ENCODE data around the gene BCO2. TPM values are rescaled to one million over a fixed set of nuclear protein-coding genes. Genes with fewer than 3 reads are reported as not detected.

BCO2 gene
- total RNA-seq, 1 experiment from 2014 or later, result 0.31 TPM

DNA sequence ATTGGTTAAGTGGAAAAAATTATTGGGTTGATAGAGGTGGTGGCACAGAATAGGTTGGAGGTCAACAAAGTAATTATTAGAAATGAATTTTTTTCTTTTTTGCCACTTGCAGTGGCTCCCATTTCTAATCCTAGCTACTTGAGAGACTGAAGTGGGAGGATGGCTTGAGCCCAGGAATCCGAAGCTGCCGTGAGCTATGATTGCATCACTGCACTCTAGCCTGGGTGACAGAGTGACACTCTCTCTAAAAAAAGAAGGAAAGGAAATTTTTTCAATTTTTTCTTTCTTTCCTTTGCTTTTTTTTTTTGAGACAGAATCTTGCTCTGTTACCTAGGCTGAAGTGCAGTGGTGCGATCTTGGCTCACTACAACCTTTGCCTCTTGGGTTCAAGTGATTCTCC lies 2.2 kb upstream of the BCO2 start:
- no peaks in the 10 kb centered on the region for H3K36me3 Mint-ChIP-seq (ENCODE audit: insufficient read depth in 1 of 3, low read depth in 3 of 3)
- Histone ChIP-seq H2BK20ac (ENCODE audit: low read depth, low read length, poor library complexity, severe bottlenecking) (no peak overlapping the region), H3K27ac (ENCODE audit: insufficient read length, low read depth, low read length) (no peak overlapping the region), H3K18ac (ENCODE audit: insufficient read length, low read depth, low read length) (no peak overlapping the region), H3K23ac (ENCODE audit: insufficient read length, low read depth, low read length) (no peak overlapping the region), H3K23me2 (ENCODE audit: insufficient read length, low read depth, low read length, poor library complexity, severe bottlenecking) (no peaks in the 10 kb centered on the region), H3K4ac (ENCODE audit: low read depth, low read length) (no peak overlapping the region), H2BK120ac (ENCODE audit: low read depth, low read length, poor library complexity, severe bottlenecking) (no peak overlapping the region), H3K56ac (ENCODE audit: insufficient read length, low read depth, low read length) (no peak overlapping the region), H2AFZ (ENCODE audit: low read length) (no peak overlapping the region), H2AK5ac (ENCODE audit: insufficient read length, low read length) (no peak overlapping the region), H2BK5ac (ENCODE audit: insufficient read length, low read length) (no peak overlapping the region), H2BK12ac (ENCODE audit: insufficient read length, low read depth, low read length) (no peak overlapping the region), H3K27me3 (ENCODE audit: insufficient read depth, low read length) (no peaks in the 10 kb centered on the region), H3K79me1 (ENCODE audit: insufficient read depth, low read depth, low read length, poor library complexity, severe bottlenecking) (no peaks in the 10 kb centered on the region), H3K4me2 (ENCODE audit: insufficient read depth, insufficient read length, low read length) (no peak overlapping the region), H4K5ac (ENCODE audit: insufficient read length, low read depth, low read length) (no peak overlapping the region), H3K79me2 (ENCODE audit: insufficient read depth, low read length) (no peaks in the 10 kb centered on the region), H3K14ac (ENCODE audit: insufficient read depth, low read length) (no peak overlapping the region), H4K20me1 (ENCODE audit: control insufficient read depth, insufficient read depth, insufficient read length) (no peaks in the 10 kb centered on the region), H3T11ph (ENCODE audit: low read length) (no peak overlapping the region), H3K9me3 (ENCODE audit: control insufficient read depth, low read depth, low read length) (no peaks in the 10 kb centered on the region), H3K9ac (ENCODE audit: extremely low read depth, insufficient read length, low read length) (no peak overlapping the region), H4K8ac (replicated peaks; ENCODE audit: insufficient read length, low read depth, low read length) (no peak overlapping the region), H4K91ac (ENCODE audit: insufficient read length, low read depth, low read length) (no peak overlapping the region), H2BK15ac (ENCODE audit: low read depth, low read length) (no peak overlapping the region), H3K4me1 (ENCODE audit: insufficient read depth, low read length) (no peaks in the 10 kb centered on the region)
- WGBS (ENCODE audit: extremely low coverage, insufficient read length, low lambda C conversion rate), result no CpG with 5 or more reads among the region's 3 CpGs
- peaks cover 2% of the 10 kb centered on the region for H3K27me3 Mint-ChIP-seq (ENCODE audit: low read depth)
- 0 out of 4 replicates have a peak, but pooled peaks cover 0 to 2% of the 10 kb centered on the region in 2 experiments for H3K4me1 Mint-ChIP-seq
- no peak for TF ChIP-seq CTCF (conservative IDR thresholded peaks at IDR 0.05)
- H3K27ac Mint-ChIP-seq, result no peak overlapping the region
- H3K4me3 Mint-ChIP-seq, result no peak overlapping the region
- DNase-seq, result no peak
- H3K9me3 Mint-ChIP-seq, result no peaks in the 10 kb centered on the region
